K562 (cell line): ENCODE measurements around the gene BRAT1. TPM values are rescaled to one million over a fixed set of nuclear protein-coding genes. Genes with fewer than 3 reads are reported as not detected.

Experiments
- KDM1A ChIP-seq, 2 experiments: fragments of 450-650 bp; IDR thresholded peaks; 2 replicates each; pipeline ENCODE4 v1.6.1; 2016; ENCODE audit warnings: mild to moderate bottlenecking in 2 of 2
- ZFPM2 ChIP-seq: fragments of 250-450 bp; sonication (Bioruptor Pico); IDR thresholded peaks from 2 replicates; pipeline ENCODE4 v1.5.1; 2022; ENCODE audit warnings: mild to moderate bottlenecking
- polyA plus RNA-seq, 8 experiments: library from polyadenylated mRNA; depleted of rRNA in 4 of 8; stranded (reverse) in 5 of 8; unstranded in 3 of 8; fragments of >200 nt; fragmentation: Nextera tagmentation in 2 of 8; fragmentation: Illumina TruSeq in 1 of 8; extraction: Ambion mirVana in 2 of 8; extraction: Trizol in 1 of 8; gene quantifications; 2 replicates each; pipeline versions ENCODE4 v1.2.1 to v1.2.3, GENCODE V29; 2011 to 2014; ENCODE audit warnings: inconsistent platforms in 1 of 8, missing spikeins in 1 of 8
- total RNA-seq, 7 experiments: library from RNA; depleted of rRNA in 6 of 7; stranded (reverse); fragments of >200 nt in 6 of 7; fragmentation: Illumina TruSeq in 2 of 7; extraction: Trizol in 2 of 7; gene quantifications; 2 replicates each; pipeline versions ENCODE4 v1.2.1 to v1.2.3, GENCODE V29; 2011 to 2021; ENCODE audit warnings: low replicate concordance in 1 of 7
- TF ChIP-seq, protein P1 (sequence below): fragments of 200-600 bp; sonication (generic); IDR thresholded peaks from one replicate; pipeline ENCODE4 v1.6.1; 2012; ENCODE audit warnings: mild to moderate bottlenecking, low read depth, low read length, inconsistent platforms
- TF ChIP-seq, protein P2 (sequence below): fragments of 450-650 bp; IDR thresholded peaks from 2 replicates; pipeline ENCODE4 v1.6.1; 2016; ENCODE audit warnings: mild to moderate bottlenecking, moderate library complexity

The BRAT1 gene
- total and polyA plus RNA-seq, 9 of the 15 experiments (the other 6 are each of a cell fraction or from before 2014, with no cell fraction given), result 0.13 to 49.6 (median 10.5) TPM

DNA sequence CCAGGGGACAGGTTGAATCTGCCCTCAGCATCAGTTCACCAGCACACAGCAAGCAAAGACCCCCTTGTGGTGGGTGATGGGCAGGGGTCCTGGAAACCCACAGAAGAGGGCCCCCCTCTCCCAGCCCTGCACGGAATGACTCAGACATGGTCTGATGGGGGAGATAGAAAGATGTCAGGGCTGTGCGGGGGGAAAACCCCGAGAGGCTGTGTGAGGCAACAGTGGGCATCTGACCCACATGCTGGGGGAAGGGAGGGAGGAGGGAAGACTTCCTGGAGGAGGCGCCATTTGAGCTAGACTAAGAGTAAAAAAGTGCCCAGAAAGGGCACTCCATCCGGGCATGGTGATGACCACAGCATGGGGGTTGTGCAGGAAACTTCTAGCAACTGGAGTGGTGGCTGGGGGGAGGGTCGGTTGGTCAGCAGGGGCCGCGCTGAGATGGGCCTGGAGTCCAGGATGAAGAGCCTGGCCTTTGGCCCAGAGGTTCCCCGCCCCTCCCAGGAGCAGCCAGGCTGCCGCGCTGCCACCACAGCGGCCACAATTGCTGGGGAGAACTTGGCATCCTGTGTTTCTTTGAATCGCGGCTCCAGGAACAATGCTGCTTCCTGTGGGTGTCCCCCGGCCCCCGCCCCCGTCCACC, 33.3 kb downstream of the BRAT1 start (continued):
- TF ChIP-seq, protein P1, sequence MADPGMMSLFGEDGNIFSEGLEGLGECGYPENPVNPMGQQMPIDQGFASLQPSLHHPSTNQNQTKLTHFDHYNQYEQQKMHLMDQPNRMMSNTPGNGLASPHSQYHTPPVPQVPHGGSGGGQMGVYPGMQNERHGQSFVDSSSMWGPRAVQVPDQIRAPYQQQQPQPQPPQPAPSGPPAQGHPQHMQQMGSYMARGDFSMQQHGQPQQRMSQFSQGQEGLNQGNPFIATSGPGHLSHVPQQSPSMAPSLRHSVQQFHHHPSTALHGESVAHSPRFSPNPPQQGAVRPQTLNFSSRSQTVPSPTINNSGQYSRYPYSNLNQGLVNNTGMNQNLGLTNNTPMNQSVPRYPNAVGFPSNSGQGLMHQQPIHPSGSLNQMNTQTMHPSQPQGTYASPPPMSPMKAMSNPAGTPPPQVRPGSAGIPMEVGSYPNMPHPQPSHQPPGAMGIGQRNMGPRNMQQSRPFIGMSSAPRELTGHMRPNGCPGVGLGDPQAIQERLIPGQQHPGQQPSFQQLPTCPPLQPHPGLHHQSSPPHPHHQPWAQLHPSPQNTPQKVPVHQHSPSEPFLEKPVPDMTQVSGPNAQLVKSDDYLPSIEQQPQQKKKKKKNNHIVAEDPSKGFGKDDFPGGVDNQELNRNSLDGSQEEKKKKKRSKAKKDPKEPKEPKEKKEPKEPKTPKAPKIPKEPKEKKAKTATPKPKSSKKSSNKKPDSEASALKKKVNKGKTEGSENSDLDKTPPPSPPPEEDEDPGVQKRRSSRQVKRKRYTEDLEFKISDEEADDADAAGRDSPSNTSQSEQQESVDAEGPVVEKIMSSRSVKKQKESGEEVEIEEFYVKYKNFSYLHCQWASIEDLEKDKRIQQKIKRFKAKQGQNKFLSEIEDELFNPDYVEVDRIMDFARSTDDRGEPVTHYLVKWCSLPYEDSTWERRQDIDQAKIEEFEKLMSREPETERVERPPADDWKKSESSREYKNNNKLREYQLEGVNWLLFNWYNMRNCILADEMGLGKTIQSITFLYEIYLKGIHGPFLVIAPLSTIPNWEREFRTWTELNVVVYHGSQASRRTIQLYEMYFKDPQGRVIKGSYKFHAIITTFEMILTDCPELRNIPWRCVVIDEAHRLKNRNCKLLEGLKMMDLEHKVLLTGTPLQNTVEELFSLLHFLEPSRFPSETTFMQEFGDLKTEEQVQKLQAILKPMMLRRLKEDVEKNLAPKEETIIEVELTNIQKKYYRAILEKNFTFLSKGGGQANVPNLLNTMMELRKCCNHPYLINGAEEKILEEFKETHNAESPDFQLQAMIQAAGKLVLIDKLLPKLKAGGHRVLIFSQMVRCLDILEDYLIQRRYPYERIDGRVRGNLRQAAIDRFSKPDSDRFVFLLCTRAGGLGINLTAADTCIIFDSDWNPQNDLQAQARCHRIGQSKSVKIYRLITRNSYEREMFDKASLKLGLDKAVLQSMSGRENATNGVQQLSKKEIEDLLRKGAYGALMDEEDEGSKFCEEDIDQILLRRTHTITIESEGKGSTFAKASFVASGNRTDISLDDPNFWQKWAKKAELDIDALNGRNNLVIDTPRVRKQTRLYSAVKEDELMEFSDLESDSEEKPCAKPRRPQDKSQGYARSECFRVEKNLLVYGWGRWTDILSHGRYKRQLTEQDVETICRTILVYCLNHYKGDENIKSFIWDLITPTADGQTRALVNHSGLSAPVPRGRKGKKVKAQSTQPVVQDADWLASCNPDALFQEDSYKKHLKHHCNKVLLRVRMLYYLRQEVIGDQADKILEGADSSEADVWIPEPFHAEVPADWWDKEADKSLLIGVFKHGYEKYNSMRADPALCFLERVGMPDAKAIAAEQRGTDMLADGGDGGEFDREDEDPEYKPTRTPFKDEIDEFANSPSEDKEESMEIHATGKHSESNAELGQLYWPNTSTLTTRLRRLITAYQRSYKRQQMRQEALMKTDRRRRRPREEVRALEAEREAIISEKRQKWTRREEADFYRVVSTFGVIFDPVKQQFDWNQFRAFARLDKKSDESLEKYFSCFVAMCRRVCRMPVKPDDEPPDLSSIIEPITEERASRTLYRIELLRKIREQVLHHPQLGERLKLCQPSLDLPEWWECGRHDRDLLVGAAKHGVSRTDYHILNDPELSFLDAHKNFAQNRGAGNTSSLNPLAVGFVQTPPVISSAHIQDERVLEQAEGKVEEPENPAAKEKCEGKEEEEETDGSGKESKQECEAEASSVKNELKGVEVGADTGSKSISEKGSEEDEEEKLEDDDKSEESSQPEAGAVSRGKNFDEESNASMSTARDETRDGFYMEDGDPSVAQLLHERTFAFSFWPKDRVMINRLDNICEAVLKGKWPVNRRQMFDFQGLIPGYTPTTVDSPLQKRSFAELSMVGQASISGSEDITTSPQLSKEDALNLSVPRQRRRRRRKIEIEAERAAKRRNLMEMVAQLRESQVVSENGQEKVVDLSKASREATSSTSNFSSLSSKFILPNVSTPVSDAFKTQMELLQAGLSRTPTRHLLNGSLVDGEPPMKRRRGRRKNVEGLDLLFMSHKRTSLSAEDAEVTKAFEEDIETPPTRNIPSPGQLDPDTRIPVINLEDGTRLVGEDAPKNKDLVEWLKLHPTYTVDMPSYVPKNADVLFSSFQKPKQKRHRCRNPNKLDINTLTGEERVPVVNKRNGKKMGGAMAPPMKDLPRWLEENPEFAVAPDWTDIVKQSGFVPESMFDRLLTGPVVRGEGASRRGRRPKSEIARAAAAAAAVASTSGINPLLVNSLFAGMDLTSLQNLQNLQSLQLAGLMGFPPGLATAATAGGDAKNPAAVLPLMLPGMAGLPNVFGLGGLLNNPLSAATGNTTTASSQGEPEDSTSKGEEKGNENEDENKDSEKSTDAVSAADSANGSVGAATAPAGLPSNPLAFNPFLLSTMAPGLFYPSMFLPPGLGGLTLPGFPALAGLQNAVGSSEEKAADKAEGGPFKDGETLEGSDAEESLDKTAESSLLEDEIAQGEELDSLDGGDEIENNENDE, result no peak
- TF ChIP-seq, protein P2, sequence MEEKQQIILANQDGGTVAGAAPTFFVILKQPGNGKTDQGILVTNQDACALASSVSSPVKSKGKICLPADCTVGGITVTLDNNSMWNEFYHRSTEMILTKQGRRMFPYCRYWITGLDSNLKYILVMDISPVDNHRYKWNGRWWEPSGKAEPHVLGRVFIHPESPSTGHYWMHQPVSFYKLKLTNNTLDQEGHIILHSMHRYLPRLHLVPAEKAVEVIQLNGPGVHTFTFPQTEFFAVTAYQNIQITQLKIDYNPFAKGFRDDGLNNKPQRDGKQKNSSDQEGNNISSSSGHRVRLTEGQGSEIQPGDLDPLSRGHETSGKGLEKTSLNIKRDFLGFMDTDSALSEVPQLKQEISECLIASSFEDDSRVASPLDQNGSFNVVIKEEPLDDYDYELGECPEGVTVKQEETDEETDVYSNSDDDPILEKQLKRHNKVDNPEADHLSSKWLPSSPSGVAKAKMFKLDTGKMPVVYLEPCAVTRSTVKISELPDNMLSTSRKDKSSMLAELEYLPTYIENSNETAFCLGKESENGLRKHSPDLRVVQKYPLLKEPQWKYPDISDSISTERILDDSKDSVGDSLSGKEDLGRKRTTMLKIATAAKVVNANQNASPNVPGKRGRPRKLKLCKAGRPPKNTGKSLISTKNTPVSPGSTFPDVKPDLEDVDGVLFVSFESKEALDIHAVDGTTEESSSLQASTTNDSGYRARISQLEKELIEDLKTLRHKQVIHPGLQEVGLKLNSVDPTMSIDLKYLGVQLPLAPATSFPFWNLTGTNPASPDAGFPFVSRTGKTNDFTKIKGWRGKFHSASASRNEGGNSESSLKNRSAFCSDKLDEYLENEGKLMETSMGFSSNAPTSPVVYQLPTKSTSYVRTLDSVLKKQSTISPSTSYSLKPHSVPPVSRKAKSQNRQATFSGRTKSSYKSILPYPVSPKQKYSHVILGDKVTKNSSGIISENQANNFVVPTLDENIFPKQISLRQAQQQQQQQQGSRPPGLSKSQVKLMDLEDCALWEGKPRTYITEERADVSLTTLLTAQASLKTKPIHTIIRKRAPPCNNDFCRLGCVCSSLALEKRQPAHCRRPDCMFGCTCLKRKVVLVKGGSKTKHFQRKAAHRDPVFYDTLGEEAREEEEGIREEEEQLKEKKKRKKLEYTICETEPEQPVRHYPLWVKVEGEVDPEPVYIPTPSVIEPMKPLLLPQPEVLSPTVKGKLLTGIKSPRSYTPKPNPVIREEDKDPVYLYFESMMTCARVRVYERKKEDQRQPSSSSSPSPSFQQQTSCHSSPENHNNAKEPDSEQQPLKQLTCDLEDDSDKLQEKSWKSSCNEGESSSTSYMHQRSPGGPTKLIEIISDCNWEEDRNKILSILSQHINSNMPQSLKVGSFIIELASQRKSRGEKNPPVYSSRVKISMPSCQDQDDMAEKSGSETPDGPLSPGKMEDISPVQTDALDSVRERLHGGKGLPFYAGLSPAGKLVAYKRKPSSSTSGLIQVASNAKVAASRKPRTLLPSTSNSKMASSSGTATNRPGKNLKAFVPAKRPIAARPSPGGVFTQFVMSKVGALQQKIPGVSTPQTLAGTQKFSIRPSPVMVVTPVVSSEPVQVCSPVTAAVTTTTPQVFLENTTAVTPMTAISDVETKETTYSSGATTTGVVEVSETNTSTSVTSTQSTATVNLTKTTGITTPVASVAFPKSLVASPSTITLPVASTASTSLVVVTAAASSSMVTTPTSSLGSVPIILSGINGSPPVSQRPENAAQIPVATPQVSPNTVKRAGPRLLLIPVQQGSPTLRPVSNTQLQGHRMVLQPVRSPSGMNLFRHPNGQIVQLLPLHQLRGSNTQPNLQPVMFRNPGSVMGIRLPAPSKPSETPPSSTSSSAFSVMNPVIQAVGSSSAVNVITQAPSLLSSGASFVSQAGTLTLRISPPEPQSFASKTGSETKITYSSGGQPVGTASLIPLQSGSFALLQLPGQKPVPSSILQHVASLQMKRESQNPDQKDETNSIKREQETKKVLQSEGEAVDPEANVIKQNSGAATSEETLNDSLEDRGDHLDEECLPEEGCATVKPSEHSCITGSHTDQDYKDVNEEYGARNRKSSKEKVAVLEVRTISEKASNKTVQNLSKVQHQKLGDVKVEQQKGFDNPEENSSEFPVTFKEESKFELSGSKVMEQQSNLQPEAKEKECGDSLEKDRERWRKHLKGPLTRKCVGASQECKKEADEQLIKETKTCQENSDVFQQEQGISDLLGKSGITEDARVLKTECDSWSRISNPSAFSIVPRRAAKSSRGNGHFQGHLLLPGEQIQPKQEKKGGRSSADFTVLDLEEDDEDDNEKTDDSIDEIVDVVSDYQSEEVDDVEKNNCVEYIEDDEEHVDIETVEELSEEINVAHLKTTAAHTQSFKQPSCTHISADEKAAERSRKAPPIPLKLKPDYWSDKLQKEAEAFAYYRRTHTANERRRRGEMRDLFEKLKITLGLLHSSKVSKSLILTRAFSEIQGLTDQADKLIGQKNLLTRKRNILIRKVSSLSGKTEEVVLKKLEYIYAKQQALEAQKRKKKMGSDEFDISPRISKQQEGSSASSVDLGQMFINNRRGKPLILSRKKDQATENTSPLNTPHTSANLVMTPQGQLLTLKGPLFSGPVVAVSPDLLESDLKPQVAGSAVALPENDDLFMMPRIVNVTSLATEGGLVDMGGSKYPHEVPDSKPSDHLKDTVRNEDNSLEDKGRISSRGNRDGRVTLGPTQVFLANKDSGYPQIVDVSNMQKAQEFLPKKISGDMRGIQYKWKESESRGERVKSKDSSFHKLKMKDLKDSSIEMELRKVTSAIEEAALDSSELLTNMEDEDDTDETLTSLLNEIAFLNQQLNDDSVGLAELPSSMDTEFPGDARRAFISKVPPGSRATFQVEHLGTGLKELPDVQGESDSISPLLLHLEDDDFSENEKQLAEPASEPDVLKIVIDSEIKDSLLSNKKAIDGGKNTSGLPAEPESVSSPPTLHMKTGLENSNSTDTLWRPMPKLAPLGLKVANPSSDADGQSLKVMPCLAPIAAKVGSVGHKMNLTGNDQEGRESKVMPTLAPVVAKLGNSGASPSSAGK, result no peak
- TF ChIP-seq KDM1A (IDR thresholded peaks at IDR 0.05), result 0 out of 4 replicates have a peak, but pooled peaks of 1 of the 2 experiments have one; percentile 21
- no peak for TF ChIP-seq ZFPM2 (CRISPR knock-in tag)
